Esophagus mucosa (tissue), 1 donor: ENCODE measurements around the gene AMOT. TPM values are rescaled to one million over a fixed set of nuclear protein-coding genes. Genes with fewer than 3 reads are reported as not detected.
"Not testable (repeated sequence)": the region's sequence is repeated elsewhere in the genome, so short reads cannot be mapped to it uniquely, and the experiment has no call there.

Source experiments
- ATAC-seq: fragments of 200-7000 bp; cut with Tn5 transposase; one replicate; pipeline ENCODE4 v1.9.1; 2020
- total RNA-seq: library from RNA; stranded (reverse); gene quantifications from one replicate; pipeline ENCODE4 v1.2.4, GENCODE V29; 2023
- donor health status: DM: yes; HTN: yes; CAD: no.

AMOT gene
- total RNA-seq, result 3.3 TPM

- ATAC-seq, result peak; percentile 74
These were observed at the start of gene AMOT for GRCh38 chrX:112840382-112841113. Gene AMOT, minus strand, starts transcription at chrX:112840831. Its CDS starts 17,705 bp downstream, at chrX:112823126.

- no peak for ATAC-seq
These were observed 48.8 kb upstream of the AMOT start for GRCh38 chrX:112889400-112889799.

- ATAC-seq, result no peak
These were observed 48.3 kb upstream of the AMOT start for GRCh38 chrX:112888916-112889315.

GRCh38 chrX:112877771-112878173 is 37.1 kb upstream of the AMOT start:
- no peak for ATAC-seq

GRCh38 chrX:112874614-112875013 is 34.0 kb upstream of the AMOT start:
- ATAC-seq, result no peak

- ATAC-seq, result no peak
These were observed 33.5 kb upstream of the AMOT start for GRCh38 chrX:112874175-112874574.

GRCh38 chrX:112868586-112868985 is 28.0 kb upstream of the AMOT start:
- no peak for ATAC-seq

GRCh38 chrX:112867570-112867969 is 26.9 kb upstream of the AMOT start:
- ATAC-seq, result peak; percentile 55

- ATAC-seq, result no peak
These were observed 25.5 kb upstream of the AMOT start for GRCh38 chrX:112866175-112866574.

GRCh38 chrX:112865464-112866025 is 24.9 kb upstream of the AMOT start:
- no peak for ATAC-seq

- ATAC-seq, result no peak
These were observed 23.2 kb upstream of the AMOT start for GRCh38 chrX:112863850-112864249.

- ATAC-seq, result no peak
These were observed 16.8 kb upstream of the AMOT start for GRCh38 chrX:112857478-112857878.

GRCh38 chrX:112854901-112855300 is 14.3 kb upstream of the AMOT start:
- not testable (repeated sequence) for ATAC-seq

- ATAC-seq, result no peak
These were observed 12.2 kb upstream of the AMOT start for GRCh38 chrX:112852851-112853250.

- ATAC-seq, result no peak
These were observed 11.2 kb upstream of the AMOT start for GRCh38 chrX:112851806-112852205.

- no peak for ATAC-seq
These were observed 10.6 kb upstream of the AMOT start for GRCh38 chrX:112851161-112851779.

- ATAC-seq, result no peak
These were observed 8.4 kb upstream of the AMOT start for GRCh38 chrX:112849016-112849415.

GRCh38 chrX:112846782-112847181 is 6.2 kb upstream of the AMOT start:
- no peak for ATAC-seq

GRCh38 chrX:112846187-112846586 is 5.6 kb upstream of the AMOT start:
- no peak for ATAC-seq

- ATAC-seq, result no peak
These were observed 3.6 kb upstream of the AMOT start for GRCh38 chrX:112844250-112844649.

- ATAC-seq, result no peak
These were observed 1.2 kb upstream of the AMOT start for GRCh38 chrX:112841820-112842157.

GRCh38 chrX:112841114-112841819 is 636 bp upstream of the AMOT start:
- ATAC-seq, result peak; percentile 97

- ATAC-seq, result no peak
These were observed 775 bp downstream of the AMOT start for GRCh38 chrX:112839856-112840255.

- no peak for ATAC-seq
These were observed 3.1 kb downstream of the AMOT start for GRCh38 chrX:112837531-112837930.
